ENCODE results near the gene MYH9.

The MYH9 gene

DNA sequence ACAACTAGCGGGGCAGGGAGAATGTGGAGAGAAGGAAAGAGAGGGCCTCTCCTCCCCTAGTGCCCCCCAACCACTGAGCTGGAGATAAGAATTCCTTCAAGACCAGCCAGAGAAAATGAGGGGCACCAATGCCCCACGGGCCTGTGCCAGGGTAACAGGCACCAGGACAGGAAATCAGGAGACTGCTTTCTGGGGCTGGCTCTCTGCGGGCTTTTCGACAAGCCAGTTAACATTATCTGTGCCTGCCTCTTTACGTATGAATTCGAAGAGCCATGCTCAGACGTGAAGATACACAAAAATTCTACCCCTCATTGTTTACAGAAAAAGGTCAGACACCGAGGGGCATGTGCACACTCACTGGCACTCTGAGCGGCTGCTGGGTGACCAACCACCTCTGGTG, 52.1 kb downstream of the MYH9 start:
- TF ChIP-seq, protein P1, sequence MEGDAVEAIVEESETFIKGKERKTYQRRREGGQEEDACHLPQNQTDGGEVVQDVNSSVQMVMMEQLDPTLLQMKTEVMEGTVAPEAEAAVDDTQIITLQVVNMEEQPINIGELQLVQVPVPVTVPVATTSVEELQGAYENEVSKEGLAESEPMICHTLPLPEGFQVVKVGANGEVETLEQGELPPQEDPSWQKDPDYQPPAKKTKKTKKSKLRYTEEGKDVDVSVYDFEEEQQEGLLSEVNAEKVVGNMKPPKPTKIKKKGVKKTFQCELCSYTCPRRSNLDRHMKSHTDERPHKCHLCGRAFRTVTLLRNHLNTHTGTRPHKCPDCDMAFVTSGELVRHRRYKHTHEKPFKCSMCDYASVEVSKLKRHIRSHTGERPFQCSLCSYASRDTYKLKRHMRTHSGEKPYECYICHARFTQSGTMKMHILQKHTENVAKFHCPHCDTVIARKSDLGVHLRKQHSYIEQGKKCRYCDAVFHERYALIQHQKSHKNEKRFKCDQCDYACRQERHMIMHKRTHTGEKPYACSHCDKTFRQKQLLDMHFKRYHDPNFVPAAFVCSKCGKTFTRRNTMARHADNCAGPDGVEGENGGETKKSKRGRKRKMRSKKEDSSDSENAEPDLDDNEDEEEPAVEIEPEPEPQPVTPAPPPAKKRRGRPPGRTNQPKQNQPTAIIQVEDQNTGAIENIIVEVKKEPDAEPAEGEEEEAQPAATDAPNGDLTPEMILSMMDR (conservative IDR thresholded peaks at IDR 0.05; ENCODE audit: low read length): no peak
- H3K4me3 ChIP-seq (ENCODE audit: low read length): no peak overlapping the region
- no peak for DNase-seq (ENCODE audit: low read depth)

DNA sequence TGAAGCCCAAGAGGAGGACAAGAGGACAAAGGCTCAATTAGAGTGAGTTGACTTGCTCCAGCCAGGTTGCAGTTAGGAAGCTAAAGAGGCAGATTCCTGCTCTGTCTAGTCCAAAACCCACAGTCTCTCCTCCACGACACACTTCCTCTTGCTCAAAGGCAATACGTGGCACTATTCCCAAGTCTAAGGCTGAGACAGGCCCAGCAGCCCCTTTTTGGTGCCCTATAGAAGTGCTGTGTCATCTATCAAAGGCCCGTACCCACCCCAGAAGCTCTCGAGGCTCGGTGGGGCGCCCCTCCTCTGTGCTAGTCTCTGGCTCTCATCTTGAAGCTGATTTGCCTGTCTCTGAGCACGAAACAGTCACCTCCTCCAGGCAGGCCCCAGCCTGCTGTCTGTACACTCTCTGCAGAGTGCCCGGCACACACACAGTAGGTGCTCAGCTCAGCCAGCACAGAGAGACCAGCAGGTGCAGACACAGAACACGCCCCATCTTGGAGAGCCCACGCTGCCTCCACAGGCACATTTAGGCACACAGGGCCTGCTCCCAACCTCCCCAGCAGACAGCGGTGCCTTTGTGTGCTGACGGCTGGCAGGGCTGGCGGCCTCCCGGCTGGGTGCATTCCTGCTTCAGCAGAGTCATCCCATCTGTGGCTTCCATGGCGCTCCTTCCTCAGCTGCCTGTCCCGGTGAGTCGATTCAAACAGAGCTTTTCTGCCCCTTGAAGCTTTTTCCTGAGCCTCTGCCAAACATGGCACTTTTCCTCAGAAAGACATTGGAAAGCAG, 52.8 kb downstream of the MYH9 start:
- TF ChIP-seq, protein P1 (conservative IDR thresholded peaks at IDR 0.05; ENCODE audit: low read length): no peak
- DNase-seq (ENCODE audit: low read depth): peak; percentile 85
- H3K4me3 ChIP-seq (ENCODE audit: low read length): no peak overlapping the region

GRCh38 chr22:36334081-36334820, 53.5 kb downstream of the MYH9 start:
- no peak for DNase-seq (ENCODE audit: low read depth)
- TF ChIP-seq, protein P1 (conservative IDR thresholded peaks at IDR 0.05; ENCODE audit: low read length): 0 out of 2 replicates have a peak, but pooled peaks have one; percentile 9
- H3K4me3 ChIP-seq (ENCODE audit: low read length): no peak overlapping the region

GRCh38 chr22:36333644-36334043, 54.1 kb downstream of the MYH9 start:
- DNase-seq (ENCODE audit: low read depth): no peak
- H3K4me3 ChIP-seq (ENCODE audit: low read length): no peak overlapping the region
- TF ChIP-seq, protein P1 (conservative IDR thresholded peaks at IDR 0.05; ENCODE audit: low read length): no peak

DNA sequence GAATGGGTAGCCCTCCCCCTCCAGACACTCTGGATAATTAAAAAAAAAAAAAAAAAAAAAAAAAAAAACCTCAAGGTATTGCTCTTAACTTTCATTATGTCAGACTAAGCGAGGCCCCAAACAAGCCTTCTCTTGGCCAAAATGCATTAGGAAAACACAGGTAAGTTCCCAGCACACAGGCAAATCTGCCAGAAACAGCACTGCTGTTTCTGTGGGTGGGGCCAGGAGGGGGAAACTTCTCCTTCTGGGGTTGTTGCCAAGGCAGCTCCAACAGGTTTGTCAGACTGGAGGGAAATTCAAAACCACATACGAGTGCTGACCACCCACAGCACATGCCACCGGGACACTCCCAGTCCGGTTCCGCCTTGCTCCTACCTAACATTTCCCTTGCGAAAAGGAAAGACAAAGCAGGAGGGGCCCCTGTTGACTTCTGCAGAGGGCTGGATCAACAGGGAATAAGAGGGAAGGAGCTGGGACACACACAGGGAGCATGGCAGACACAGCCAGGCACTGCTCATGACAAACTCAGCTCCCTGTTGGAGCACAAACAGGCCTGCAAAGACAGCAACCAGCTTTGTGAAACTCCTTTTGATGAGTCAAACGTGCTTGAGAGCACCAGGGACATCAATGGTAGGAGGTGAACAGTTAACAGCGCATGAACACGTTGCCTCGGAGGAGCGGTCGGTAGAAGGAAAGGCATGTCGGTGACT, 55.0 kb downstream of the MYH9 start:
- peak; percentile 42 for DNase-seq (ENCODE audit: low read depth)
- TF ChIP-seq, protein P1 (conservative IDR thresholded peaks at IDR 0.05; ENCODE audit: low read length): no peak
- no peak overlapping the region for H3K4me3 ChIP-seq (ENCODE audit: low read length)

- DNase-seq (ENCODE audit: low read depth): peak; percentile 47
- TF ChIP-seq, protein P1 (conservative IDR thresholded peaks at IDR 0.05; ENCODE audit: low read length): peak; percentile 16; the same call in 1 of the 2 replicates
- H3K4me3 ChIP-seq (ENCODE audit: low read length): no peak overlapping the region
Measured at GRCh38 chr22:36331912-36332622, 55.7 kb downstream of the MYH9 start.

Measured in AG10803 (cell line).